H1 (cell line): Measurements from ENCODE around the gene TLR4. TPM values are rescaled to one million over a fixed set of nuclear protein-coding genes. Genes with fewer than 3 reads are reported as not detected.
A peak's percentile ranks its signal among the peaks of the same experiment; 100 is the strongest.

Source experiments
- CTCF ChIA-PET: fragments of 300-600 bp; sonication (Branson Sonifier 250); formaldehyde crosslinking; loops from one replicate; lab custom pipeline; 2021; ENCODE audit not compliant: partially characterized antibody; lab: Charles Lee
- POLR2A ChIA-PET: fragments of 300-600 bp; sonication (Branson Sonifier 250); formaldehyde crosslinking; loops from one replicate; lab custom pipeline; 2021; ENCODE audit warnings: inconsistent platforms; ENCODE audit not compliant: partially characterized antibody; lab: Charles Lee
- DNase-seq, 2 experiments: peaks; one replicate each; pipeline versions ENCODE4 v3.0.0 to v3.0.0-alpha.2; 2010 to 2022; ENCODE audit warnings: low spot score in 2 of 2, low read depth in 1 of 2, mixed read lengths in 1 of 2
- FAIRE-seq: peaks from 2 replicates; lab custom pipeline; 2011; peaks lifted over from hg19 to GRCh38; lab: Jason Lieb, UNC
- H2AFZ ChIP-seq: 2 replicates; pipeline ENCODE4 v1.8.1; 2012; ENCODE audit warnings: low read length, inconsistent platforms
- H2AK5ac ChIP-seq: 2 replicates; pipeline ENCODE4 v1.6.1; 2013; ENCODE audit warnings: low read depth, low read length
- H2BK120ac ChIP-seq: replicated peaks from 2 replicates; pipeline ENCODE3; 2013; ENCODE audit warnings: low read depth, low read length, inconsistent platforms
- H2BK12ac ChIP-seq: 2 replicates; pipeline ENCODE4 v1.6.1; 2013; ENCODE audit warnings: low read depth, low read length
- H2BK15ac ChIP-seq: 2 replicates; pipeline ENCODE4 v1.6.1; 2013; ENCODE audit warnings: low read length
- H2BK20ac ChIP-seq: 2 replicates; pipeline ENCODE4 v1.6.1; 2013; ENCODE audit warnings: low read length
- H2BK5ac ChIP-seq: 2 replicates; pipeline ENCODE4 v1.6.1; 2013; ENCODE audit warnings: low read depth, low read length
- H3K14ac ChIP-seq: 2 replicates; pipeline ENCODE4 v1.6.1; 2013; ENCODE audit warnings: inconsistent platforms; ENCODE audit not compliant: insufficient read length
- H3K18ac ChIP-seq: 2 replicates; pipeline ENCODE4 v1.6.1; 2013; ENCODE audit warnings: low read length; ENCODE audit errors: extremely low read depth
- H3K23ac ChIP-seq: 2 replicates; pipeline ENCODE4 v1.6.1; 2013; ENCODE audit warnings: inconsistent platforms; ENCODE audit not compliant: insufficient read length
- H3K23me2 ChIP-seq: 2 replicates; pipeline ENCODE4 v1.6.1; 2013; ENCODE audit warnings: low read depth, low read length
- H3K27ac ChIP-seq: 2 replicates; pipeline ENCODE4 v1.6.1; 2011; ENCODE audit warnings: low read depth, low read length, inconsistent platforms
- H3K27me3 ChIP-seq, 4 experiments: replicated peaks in 1 of 4; 1 replicate in 1 of 4; 2 replicates in 3 of 4; pipeline versions ENCODE4 v1.6.1 to v1.8.1; 2011 to 2013; ENCODE audit warnings: low read length in 3 of 4, mild to moderate bottlenecking in 3 of 4, inconsistent platforms in 2 of 4, mixed read lengths in 2 of 4, moderate library complexity in 1 of 4; ENCODE audit not compliant: control insufficient read depth in 3 of 4, insufficient read depth in 3 of 4; ENCODE audit errors: extremely low read depth in 1 of 4
- H3K36me3 ChIP-seq, 4 experiments: 2 replicates each; pipeline versions ENCODE4 v1.6.1 to v1.8.1; 2011 to 2013; ENCODE audit warnings: mild to moderate bottlenecking in 4 of 4, low read length in 3 of 4, moderate library complexity in 2 of 4, control low read depth in 1 of 4, inconsistent platforms in 1 of 4; ENCODE audit not compliant: insufficient read depth in 4 of 4, control insufficient read depth in 2 of 4
- H3K4ac ChIP-seq: replicated peaks from 2 replicates; pipeline ENCODE3; 2013; ENCODE audit warnings: low read length, low read depth, mixed read lengths, inconsistent platforms; ENCODE audit not compliant: insufficient read length
- H3K4me1 ChIP-seq, 4 experiments: replicated peaks in 1 of 4; 1 replicate in 1 of 4; 2 replicates in 3 of 4; pipeline versions ENCODE4 v1.6.1 to v1.8.1; 2011 to 2013; ENCODE audit warnings: low read length in 3 of 4, inconsistent platforms in 2 of 4, mixed read lengths in 1 of 4; ENCODE audit not compliant: insufficient read depth in 4 of 4, control insufficient read depth in 3 of 4
- H3K4me2 ChIP-seq, 2 experiments: 2 replicates each; pipeline versions ENCODE4 v1.6.1 to v1.8.1; 2011 to 2013; ENCODE audit warnings: low read depth in 2 of 2, low read length in 2 of 2, control low read depth in 1 of 2, inconsistent platforms in 1 of 2, mild to moderate bottlenecking in 1 of 2; ENCODE audit not compliant: insufficient read depth in 1 of 2
- H3K4me3 ChIP-seq, 4 experiments: fragments of 200-600, 300-600 bp in 1 of 4; sonication (generic), shearing (Covaris generic), sonication (Bioruptor Twin) in 1 of 4; 2 replicates each; pipeline versions ENCODE4 v1.5.1 to v1.8.1; 2011 to 2016; ENCODE audit warnings: low read length in 4 of 4, low read depth in 3 of 4, control low read depth in 2 of 4, inconsistent platforms in 2 of 4, mild to moderate bottlenecking in 2 of 4, mixed read lengths in 1 of 4, moderate library complexity in 1 of 4; ENCODE audit not compliant: insufficient read depth in 2 of 4; ENCODE audit errors: extremely low read depth in 1 of 4
- H3K56ac ChIP-seq: replicated peaks from 2 replicates; pipeline ENCODE3; 2013; ENCODE audit warnings: low read depth, mild to moderate bottlenecking, mixed read lengths, low read length, inconsistent platforms; ENCODE audit not compliant: insufficient read length
- H3K79me1 ChIP-seq: 2 replicates; pipeline ENCODE4 v1.6.1; 2013; ENCODE audit warnings: low read depth, low read length, control low read depth
- H3K79me2 ChIP-seq, 2 experiments: 2 replicates each; pipeline versions ENCODE4 v1.6.1 to v1.8.1; 2012 to 2013; ENCODE audit warnings: low read length in 2 of 2, mild to moderate bottlenecking in 2 of 2, inconsistent platforms in 1 of 2; ENCODE audit not compliant: insufficient read depth in 2 of 2, control insufficient read depth in 1 of 2
- H3K9ac ChIP-seq, 4 experiments: replicated peaks in 1 of 4; 1 replicate in 1 of 4; 2 replicates in 3 of 4; pipeline versions ENCODE4 v1.6.1 to v1.8.1; 2011 to 2013; ENCODE audit warnings: low read depth in 3 of 4, low read length in 3 of 4, control low read depth in 2 of 4, mild to moderate bottlenecking in 2 of 4, moderate library complexity in 2 of 4, inconsistent platforms in 1 of 4; ENCODE audit errors: extremely low read depth in 1 of 4
- H3K9me3 ChIP-seq, 2 experiments: 2 replicates each; pipeline versions ENCODE4 v1.6.1 to v1.8.1; 2012 to 2013; ENCODE audit warnings: mild to moderate bottlenecking in 2 of 2, moderate library complexity in 2 of 2, control low read depth in 1 of 2, inconsistent platforms in 1 of 2, low read depth in 1 of 2, low read length in 1 of 2, mixed read lengths in 1 of 2; ENCODE audit not compliant: insufficient read depth in 2 of 2
- H4K20me1 ChIP-seq, 2 experiments: replicated peaks in 1 of 2; 2 replicates each; pipeline versions ENCODE3 to v1.8.1; 2011 to 2013; ENCODE audit warnings: inconsistent platforms in 2 of 2, low read length in 2 of 2, mild to moderate bottlenecking in 1 of 2; ENCODE audit not compliant: insufficient read depth in 2 of 2, control insufficient read depth in 1 of 2
- H4K5ac ChIP-seq: 2 replicates; pipeline ENCODE4 v1.6.1; 2013; ENCODE audit warnings: low read length, low read depth, mixed read lengths, inconsistent platforms; ENCODE audit not compliant: insufficient read length
- H4K8ac ChIP-seq: 2 replicates; pipeline ENCODE4 v1.8.0; 2013; ENCODE audit warnings: mild to moderate bottlenecking, moderate library complexity, low read length, inconsistent platforms; ENCODE audit not compliant: insufficient read depth; ENCODE audit errors: extremely low read depth
- H4K91ac ChIP-seq: replicated peaks from 2 replicates; pipeline ENCODE3; 2013; ENCODE audit warnings: low read length, mixed read lengths, inconsistent platforms; ENCODE audit not compliant: insufficient read length
- CREB1 ChIP-seq: IDR thresholded peaks from 2 replicates; pipeline ENCODE4 v1.6.1; 2012; ENCODE audit warnings: inconsistent platforms
- EGR1 ChIP-seq: IDR thresholded peaks from 2 replicates; pipeline ENCODE4 v1.6.1; 2011; ENCODE audit warnings: low read depth, low read length, borderline replicate concordance
- KDM1A ChIP-seq: fragments of 200-600, 300-600 bp; sonication (generic); IDR thresholded peaks from 2 replicates; pipeline ENCODE4 v1.7.1; 2016; ENCODE audit warnings: mild to moderate bottlenecking, low read length, borderline replicate concordance
- KDM4A ChIP-seq: IDR thresholded peaks from one replicate; pipeline ENCODE4 v1.7.1; 2012; ENCODE audit warnings: low read depth, mild to moderate bottlenecking, moderate library complexity, low read length, inconsistent platforms; ENCODE audit not compliant: severe bottlenecking
- KDM5A ChIP-seq: fragments of 200-600 bp; IDR thresholded peaks from 2 replicates; pipeline ENCODE4 v1.7.1; 2012; ENCODE audit warnings: mild to moderate bottlenecking, low read length, inconsistent platforms, mixed read lengths
- NANOG ChIP-seq: IDR thresholded peaks from 2 replicates; pipeline ENCODE4 v1.6.1; 2011; ENCODE audit warnings: low read length, low read depth, mild to moderate bottlenecking, inconsistent platforms; ENCODE audit not compliant: insufficient read depth, poor library complexity, severe bottlenecking
- POLR2A ChIP-seq, 2 experiments: IDR thresholded peaks; 1 replicate in 1 of 2; 2 replicates in 1 of 2; pipeline ENCODE4 v1.6.1; 2011; ENCODE audit warnings: low read depth in 2 of 2, low read length in 2 of 2, mild to moderate bottlenecking in 2 of 2; ENCODE audit errors: control extremely low read depth in 1 of 2
- RAD21 ChIP-seq, 2 experiments: IDR thresholded peaks in 1 of 2; conservative IDR thresholded peaks in 1 of 2; 2 replicates each; pipeline ENCODE4 v1.6.1; 2011; ENCODE audit warnings: low read depth in 2 of 2, low read length in 2 of 2, improper control_type of control experiment in 1 of 2, inconsistent platforms in 1 of 2, mild to moderate bottlenecking in 1 of 2, moderate library complexity in 1 of 2
- RBBP5 ChIP-seq: IDR thresholded peaks from 2 replicates; pipeline ENCODE4 v1.7.1; 2012; ENCODE audit warnings: low read depth, mild to moderate bottlenecking, inconsistent platforms, low read length, moderate library complexity, borderline replicate concordance
- WGBS, 2 experiments: shearing (Covaris generic) in 1 of 2; methylation state at CpG; one replicate each; pipeline versions ENCODE4 v1.1.6 to v1.1.7; 2013 to 2015; ENCODE audit warnings: low lambda C conversion rate in 2 of 2, mixed read lengths in 2 of 2, inconsistent platforms in 1 of 2, low coverage in 1 of 2, missing lambda C conversion rate in 1 of 2; ENCODE audit not compliant: insufficient replicate concordance in 2 of 2, insufficient coverage in 1 of 2, insufficient read length in 1 of 2; ENCODE audit errors: extremely low coverage in 1 of 2, missing lambda C conversion rate in 1 of 2; 5-methylcytosine and 5-hydroxymethylcytosine counted together
- polyA plus RNA-seq, 7 experiments: library from polyadenylated mRNA; depleted of rRNA in 3 of 7; stranded (reverse) in 5 of 7; unstranded in 2 of 7; fragments of >200 nt in 5 of 7; fragments of 200-250 nt in 2 of 7; gene quantifications; 1 replicate in 5 of 7; 2 replicates in 1 of 7; 4 replicates in 1 of 7; pipeline versions ENCODE4 v1.2.1 to v1.2.3, GENCODE V29; 2011 to 2013; ENCODE audit warnings: missing spikeins in 2 of 7, mixed read lengths in 2 of 7
- total RNA-seq: library from RNA; stranded (reverse); fragmentation: NEBNext Ultra II Directional; extraction: Animal tissue kit (Norgen Biotek cat#: 25700); gene quantifications from 2 replicates; pipeline ENCODE4 v1.2.1, GENCODE V29; 2021

Gene TLR4
- total and polyA plus RNA-seq, 2 of the 8 experiments (the other 6 are each of a cell fraction or from before 2014, with no cell fraction given) = 0.02 to 0.17 TPM

- H3K4me1 ChIP-seq = no peaks in the 10 kb centered on the region
- CTCF ChIA-PET = interaction anchor here (0.6 to 1.8 kb wide), 7 partner anchors 8 to 515 kb away, joined by 3 to 6 read pairs (median 3); no protein-coding TSS in a partner anchor
- TF ChIP-seq KDM5A = no peak
- no peak for TF ChIP-seq EGR1
- TF ChIP-seq KDM4A = no peak
- no peak for TF ChIP-seq NANOG
- TF ChIP-seq RBBP5 = no peak
- no peak for TF ChIP-seq POLR2A (IDR thresholded peaks at IDR 0.05; ENCODE audit: control extremely low read depth in 1 of 2, low read depth in 2 of 2, low read length in 2 of 2)
- TF ChIP-seq KDM1A = no peak
- TF ChIP-seq RAD21 (IDR thresholded peaks at IDR 0.05 in 1 of 2, conservative IDR thresholded peaks at IDR 0.05 in 1 of 2; ENCODE audit: low read depth in 2 of 2, low read length in 2 of 2) = peak; percentile 37 to 56
- TF ChIP-seq CREB1 = no peak
Observed at GRCh38 chr9:117714282-117714681, 10.1 kb downstream of the TLR4 start.

More at GRCh38 chr9:117714282-117714681, 10.1 kb downstream of the TLR4 start:
- Histone ChIP-seq H4K20me1 (no peaks in the 10 kb centered on the region), H4K8ac (no peak overlapping the region), H4K91ac (no peak overlapping the region), H3K23ac (no peak overlapping the region), H2BK120ac (no peak overlapping the region), H3K14ac (no peak overlapping the region), H3K79me2 (no peaks in the 10 kb centered on the region), H3K9me3 (no peaks in the 10 kb centered on the region), H3K27me3 (no peaks in the 10 kb centered on the region), H3K4me2 (no peak overlapping the region), H2BK15ac (no peak overlapping the region), H3K79me1 (no peaks in the 10 kb centered on the region), H3K18ac (no peak overlapping the region), H2AFZ (no peak overlapping the region), H2BK20ac (no peak overlapping the region), H2BK12ac (no peak overlapping the region), H4K5ac (no peak overlapping the region), H3K36me3 (no peaks in the 10 kb centered on the region), H2BK5ac (no peak overlapping the region), H3K4ac (no peak overlapping the region), H3K23me2 (no peaks in the 10 kb centered on the region), H3K27ac (no peak overlapping the region), H3K56ac (no peak overlapping the region), H2AK5ac (no peak overlapping the region), H3K4me3 (no peak overlapping the region), H3K9ac (no peak overlapping the region)
- DNase-seq (no peak), FAIRE-seq (no peak)
- 86% methylated on average over 6 of the region's 6 CpGs; no CpG with 5 or more reads in 1 of the 2 experiments for WGBS, 2 experiments
- POLR2A ChIA-PET = interaction anchor here (0.5 kb wide), 1 partner anchor 10 kb away, joined by 4 read pairs; no protein-coding TSS in a partner anchor
